22Rv1 (cell line): Measurements from ENCODE around the gene MRPS31.

Experiments
- CTCF ChIP-seq: fragments of 450-650 bp; IDR thresholded peaks from 2 replicates; pipeline ENCODE4 v1.5.1; 2017; ENCODE audit warnings: mild to moderate bottlenecking
- ZFX ChIP-seq: fragments of 450-650 bp; IDR thresholded peaks from 2 replicates; pipeline ENCODE4 v1.6.1; 2017; ENCODE audit warnings: antibody characterized with exemption, borderline replicate concordance

GRCh38 chr13:40770934-40771618 is at the start of gene MRPS31:
- TF ChIP-seq CTCF (0 out of 2 replicates have a peak, but pooled peaks have one; percentile 9), ZFX (no peak)
